Subcutaneous adipose tissue (tissue), 4 donors: Measurements from ENCODE around the gene SYNC. TPM values are rescaled to one million over a fixed set of nuclear protein-coding genes. Genes with fewer than 3 reads are reported as not detected.

Source experiments
- total RNA-seq, 4 donors: library from RNA; depleted of rRNA; stranded (reverse); fragments of >200 nt; gene quantifications; one replicate each; pipeline ENCODE4 v1.1.0, GENCODE V29; 2016
- TF ChIP-seq, protein P1 (sequence below): fragments of 450-650 bp; IDR thresholded peaks from one replicate; pipeline ENCODE4 v1.5.1; 2016; ENCODE audit warnings: low read depth, mild to moderate bottlenecking, control low read depth, antibody characterized with exemption, moderate library complexity

Gene SYNC
- total RNA-seq: 10 to 100 TPM; 13.3 to 29.7 (median 18.6) TPM

DNA sequence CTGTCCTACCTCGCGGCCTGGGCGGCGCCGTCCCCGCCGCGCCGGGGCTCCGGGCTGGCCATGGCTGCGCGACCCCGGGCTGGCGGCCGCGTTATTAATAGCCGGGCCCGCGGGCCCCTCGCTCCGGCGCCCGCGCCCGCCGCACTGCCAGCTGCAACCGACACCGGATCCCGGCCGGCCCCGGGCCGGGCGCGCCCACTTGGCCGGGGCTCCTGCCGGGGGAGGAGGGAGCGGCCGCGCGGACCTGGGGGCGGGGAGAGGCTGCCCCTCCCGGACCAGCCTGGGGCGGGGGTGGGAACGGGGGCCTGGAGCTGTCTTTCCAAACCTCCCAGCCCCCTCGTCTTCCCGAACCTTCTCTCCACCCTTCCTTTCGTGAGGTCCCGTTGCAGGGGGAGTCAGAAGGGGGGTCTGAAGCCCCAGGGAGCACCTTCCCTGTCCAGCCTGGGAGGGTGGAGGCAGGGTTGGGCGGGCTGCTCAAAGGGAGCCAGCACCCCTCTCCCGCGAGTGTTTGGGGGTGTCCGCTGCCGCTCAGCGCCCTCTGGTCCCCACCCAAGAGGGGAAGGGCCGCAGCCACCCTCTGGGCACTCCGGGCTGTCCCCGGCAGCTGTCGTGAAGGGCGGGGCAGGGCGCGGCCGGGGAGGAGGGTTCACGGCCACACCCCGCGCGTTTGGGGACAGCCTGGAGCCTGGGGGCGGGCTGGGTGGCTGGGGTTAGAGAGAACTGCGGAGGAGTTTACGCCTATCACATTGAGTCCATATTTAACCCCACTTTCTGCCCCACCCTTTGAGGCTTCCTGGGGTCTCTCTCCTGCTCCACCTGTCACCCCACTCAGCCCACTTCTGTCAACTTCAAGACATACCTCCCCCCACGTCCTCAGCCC, at the start of gene SYNC:
TSS of gene SYNC (minus strand) at position 172 of the 880 bp plus-strand sequence. CDS start at position 62, 110 bp downstream.
- TF ChIP-seq, protein P1, sequence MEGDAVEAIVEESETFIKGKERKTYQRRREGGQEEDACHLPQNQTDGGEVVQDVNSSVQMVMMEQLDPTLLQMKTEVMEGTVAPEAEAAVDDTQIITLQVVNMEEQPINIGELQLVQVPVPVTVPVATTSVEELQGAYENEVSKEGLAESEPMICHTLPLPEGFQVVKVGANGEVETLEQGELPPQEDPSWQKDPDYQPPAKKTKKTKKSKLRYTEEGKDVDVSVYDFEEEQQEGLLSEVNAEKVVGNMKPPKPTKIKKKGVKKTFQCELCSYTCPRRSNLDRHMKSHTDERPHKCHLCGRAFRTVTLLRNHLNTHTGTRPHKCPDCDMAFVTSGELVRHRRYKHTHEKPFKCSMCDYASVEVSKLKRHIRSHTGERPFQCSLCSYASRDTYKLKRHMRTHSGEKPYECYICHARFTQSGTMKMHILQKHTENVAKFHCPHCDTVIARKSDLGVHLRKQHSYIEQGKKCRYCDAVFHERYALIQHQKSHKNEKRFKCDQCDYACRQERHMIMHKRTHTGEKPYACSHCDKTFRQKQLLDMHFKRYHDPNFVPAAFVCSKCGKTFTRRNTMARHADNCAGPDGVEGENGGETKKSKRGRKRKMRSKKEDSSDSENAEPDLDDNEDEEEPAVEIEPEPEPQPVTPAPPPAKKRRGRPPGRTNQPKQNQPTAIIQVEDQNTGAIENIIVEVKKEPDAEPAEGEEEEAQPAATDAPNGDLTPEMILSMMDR: no peak

DNA sequence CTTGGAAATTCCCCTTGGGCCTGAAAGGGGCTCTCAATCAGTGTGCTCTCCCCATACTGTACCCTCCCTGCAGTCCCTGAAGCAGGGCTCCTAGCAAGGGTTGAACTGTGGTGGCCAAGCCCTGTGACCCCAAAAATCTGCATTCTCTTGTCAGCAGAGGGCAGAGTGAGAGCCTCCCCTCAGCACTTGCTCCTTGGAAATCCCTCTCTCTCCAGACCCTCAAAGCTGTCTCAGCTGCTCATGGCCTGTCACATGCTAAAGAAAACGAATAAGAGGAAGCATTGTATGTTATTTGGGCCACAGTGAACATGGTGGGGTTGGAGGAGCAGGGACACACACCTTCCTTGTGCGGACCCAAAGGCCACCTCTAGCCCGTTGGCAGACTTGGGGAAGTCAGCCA, 47.2 kb upstream of the SYNC start:
- TF ChIP-seq, protein P1: no peak

DNA sequence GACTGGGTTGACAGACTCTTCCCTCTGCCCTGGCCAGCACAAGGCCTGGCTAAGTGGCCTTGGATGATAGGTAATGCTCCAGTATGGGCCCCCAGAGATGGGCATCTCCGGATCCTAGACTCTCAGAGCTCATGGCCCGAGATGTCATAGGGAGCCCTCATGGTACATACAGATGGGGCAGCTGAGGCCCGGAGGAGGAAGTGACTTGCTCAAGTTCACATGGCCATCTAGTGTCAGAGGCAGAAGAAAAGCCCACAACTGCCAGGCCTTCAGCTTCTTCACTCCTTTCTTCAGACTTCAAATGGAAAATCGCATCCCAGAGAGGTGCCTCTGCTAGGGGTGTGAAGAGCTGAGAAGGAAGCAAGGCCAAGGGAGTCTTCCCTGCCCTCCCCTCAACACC, 46.8 kb upstream of the SYNC start:
- TF ChIP-seq, protein P1: no peak

DNA sequence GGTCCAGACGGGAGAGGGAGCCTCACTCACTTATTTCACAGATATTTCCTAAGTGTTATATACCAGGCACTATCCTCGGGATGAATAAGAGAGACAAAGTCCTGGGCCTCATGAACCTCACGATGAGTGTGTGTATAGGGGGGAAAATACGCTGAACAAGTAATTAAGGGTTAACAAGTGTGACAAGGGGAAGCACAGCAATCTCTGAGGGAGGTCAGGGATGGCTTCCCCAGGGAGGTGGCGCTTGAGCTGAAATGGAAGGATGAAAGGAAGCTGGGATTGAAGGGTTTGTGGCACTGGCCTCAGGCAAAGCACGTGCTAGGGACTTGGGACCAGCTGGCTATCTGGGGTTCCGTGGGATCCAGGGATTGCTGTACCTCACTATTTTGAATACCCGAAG, 46.4 kb upstream of the SYNC start:
- TF ChIP-seq, protein P1: no peak

DNA sequence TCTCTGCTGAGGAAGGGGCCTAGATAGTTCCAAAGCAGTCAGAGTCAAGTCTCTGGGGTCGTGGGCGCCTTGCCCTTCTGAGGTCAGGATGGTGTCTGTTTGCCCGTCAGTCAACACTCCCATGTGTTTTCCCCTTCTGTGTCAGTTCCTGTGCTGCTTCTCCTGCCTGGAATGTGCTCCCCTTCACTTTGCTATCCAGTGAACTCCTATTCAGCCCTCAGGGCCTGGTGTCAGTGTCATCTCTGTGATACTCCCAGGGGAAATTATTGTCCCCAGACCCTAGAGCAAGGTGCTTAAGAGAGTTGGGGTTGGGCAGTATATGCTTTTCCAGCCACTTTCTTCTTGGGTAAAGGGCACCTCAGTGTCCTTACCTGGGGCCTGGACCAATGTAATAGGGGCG, 45.8 kb upstream of the SYNC start:
- TF ChIP-seq, protein P1: no peak

DNA sequence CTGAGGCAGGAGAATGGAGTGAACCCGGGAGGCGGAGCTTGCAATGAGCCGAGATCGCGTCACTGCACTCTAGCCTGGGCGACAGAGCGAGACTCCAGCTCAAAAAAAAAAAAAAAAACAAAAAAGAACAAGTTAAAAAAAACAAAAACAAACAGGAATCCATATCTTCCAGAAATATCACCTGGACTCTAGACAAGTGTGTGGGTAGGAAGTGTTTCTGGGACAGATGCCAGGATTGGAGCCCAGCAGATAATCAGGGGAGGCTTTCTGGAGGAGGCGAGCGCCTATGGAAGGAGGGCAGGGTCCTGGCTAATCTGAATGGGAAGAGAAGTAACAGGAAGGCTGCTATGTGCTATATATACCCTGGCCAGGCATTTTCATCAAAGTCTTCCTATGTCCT, 43.6 kb upstream of the SYNC start:
- TF ChIP-seq, protein P1: no peak

DNA sequence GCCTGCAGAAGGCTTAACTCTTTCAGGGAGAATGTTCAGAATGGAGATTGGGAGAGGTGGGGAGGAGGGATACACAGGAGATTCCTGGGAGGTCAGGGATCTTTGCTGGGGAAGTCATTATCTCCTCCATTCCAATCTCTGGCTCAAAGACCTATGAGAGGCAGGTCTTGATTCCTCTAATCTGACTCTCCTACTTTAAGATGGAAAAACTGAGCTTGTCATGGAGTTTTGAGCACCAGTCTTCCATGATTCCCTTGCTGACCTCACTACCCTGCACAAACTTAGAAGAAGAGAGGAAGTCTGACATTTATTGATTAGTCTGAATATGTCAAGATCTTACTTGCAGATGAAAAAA, 41.5 kb upstream of the SYNC start:
- TF ChIP-seq, protein P1: no peak
